H4 (cell line): ENCODE measurements around the gene CCDC32. TPM values are rescaled to one million over a fixed set of nuclear protein-coding genes. Genes with fewer than 3 reads are reported as not detected.

ENCODE experiments used
- DNase-seq: peaks from one replicate; pipeline ENCODE4 v3.0.0-alpha.2; 2015; ENCODE audit warnings: low spot score
- total RNA-seq: library from RNA; depleted of rRNA; stranded (reverse); fragments of >200 nt; shearing (Covaris generic); gene quantifications from 2 replicates; pipeline ENCODE4 v1.2.3, GENCODE V29; 2014; rRNA removed

The CCDC32 gene
- total RNA-seq, 1 experiment from 2014 or later: 22.9 TPM

DNA sequence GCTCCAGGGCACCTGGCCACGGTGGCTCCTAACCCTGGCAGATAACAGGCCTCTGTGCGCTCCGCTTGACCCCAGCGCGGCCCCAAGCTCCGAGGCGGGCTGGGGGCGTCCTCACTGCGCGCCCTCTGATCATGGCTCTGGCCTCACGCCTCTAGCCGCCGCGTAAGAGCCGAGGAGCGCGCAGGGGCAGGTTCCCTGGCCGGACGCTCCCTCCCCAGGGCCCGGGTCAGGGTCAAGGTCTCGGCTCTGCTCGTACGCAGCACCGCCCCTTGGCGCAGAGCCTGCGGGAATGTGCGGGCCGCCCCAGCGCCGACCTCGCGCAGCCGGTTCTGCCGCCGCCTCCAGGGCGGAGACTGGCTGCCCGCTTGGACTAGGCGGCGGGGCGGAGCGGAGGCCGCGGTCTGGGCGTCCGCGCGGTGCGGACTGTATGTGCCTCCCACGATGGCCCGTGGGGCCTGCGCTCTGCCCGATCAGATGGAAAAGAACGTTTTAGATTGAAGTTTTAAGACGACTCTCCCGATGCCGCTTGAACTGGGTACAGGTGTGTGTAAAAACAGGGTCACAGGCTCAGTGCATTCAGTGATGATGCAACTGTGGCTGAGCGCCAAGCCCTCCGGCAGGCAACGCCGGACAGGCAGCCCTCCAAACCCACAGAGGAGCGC, 53.2 kb downstream of the CCDC32 start:
- no peak for DNase-seq

DNA sequence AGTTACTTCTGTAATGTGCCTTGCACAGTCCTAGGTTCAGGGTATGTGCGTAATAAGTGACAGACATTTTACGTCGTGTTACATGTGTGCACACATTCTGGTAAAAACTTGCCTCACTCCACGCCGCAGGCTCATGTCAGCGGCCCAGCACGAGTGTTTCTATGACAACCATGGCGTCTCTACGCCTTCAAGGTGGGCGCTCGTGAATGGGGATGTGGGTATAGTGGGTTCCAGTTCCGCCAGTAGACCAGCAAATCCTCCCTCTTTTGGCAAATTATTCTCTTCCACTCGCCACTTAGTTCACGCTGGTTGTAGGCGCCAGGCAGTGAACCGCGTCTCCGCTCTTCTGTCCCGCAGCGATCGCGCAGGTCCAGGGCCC, 53.8 kb downstream of the CCDC32 start:
- no peak for DNase-seq

DNA sequence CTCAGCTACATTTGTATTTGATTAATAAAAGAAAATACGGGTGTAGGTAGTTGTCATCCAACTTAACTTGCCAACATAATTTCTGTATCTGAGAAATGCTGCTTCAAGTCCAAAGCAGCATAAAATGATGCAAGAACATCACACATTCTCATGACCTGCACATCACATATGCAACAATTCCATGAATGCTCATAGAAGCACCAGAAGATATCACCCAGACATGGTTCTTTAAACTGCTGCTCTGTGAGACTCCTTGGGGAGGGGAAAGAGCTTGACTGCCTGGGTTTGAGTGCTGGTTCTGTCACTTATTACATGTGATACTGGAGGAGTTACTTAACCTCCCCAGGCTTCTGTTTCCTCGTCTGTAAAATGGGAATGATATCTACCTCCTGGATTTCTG, 54.6 kb downstream of the CCDC32 start:
- no peak for DNase-seq

DNA sequence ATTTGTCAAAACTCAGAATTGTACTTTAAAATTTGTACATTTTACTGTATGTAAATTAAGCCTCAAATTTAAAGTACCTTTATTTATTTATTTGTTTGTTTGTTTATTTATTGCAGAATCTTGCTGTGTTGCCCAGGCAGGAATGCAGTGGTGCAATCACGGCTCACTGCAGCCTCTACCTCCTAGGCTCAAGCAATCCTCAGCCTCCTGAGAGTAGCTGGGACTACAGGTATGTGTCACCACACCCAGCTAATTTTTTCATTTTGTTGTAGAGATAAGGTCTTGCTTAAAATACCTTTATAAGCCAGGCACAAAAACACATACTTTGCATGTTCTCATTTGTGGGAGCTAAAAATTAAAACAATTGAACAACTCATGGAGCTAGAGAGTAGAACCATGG, 56.6 kb downstream of the CCDC32 start:
- DNase-seq: no peak

DNA sequence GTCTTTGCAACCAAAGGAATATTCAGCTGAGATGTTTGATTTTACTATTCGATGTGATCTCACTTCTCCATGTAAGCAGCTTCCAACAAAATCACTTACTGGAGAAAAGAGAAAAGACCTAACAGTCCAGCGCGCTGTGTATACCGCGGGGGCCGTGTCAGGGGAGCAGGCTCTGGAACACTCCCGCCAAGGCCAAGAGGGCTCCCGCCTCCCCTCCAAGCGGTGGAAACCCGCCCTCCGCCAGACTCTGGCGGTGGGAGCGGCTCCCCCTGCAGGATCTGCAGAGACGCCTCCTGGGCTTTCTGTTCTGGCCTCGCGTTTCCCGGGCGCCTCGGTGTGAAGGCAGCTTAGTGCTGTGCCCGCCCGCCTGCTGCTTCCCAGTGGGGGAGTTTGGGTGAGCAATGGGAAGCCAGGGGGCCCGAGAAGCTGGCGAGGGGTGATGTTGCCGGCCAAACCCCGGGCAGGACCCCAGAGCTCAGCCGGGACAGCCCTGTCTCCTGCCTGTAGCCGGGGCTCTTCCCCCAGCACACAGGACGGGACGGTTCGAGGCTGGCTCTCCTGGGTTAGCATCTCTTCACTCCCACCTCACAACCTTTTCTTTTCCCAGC, 57.8 kb downstream of the CCDC32 start:
- DNase-seq: peak; percentile 42

Other genes starting within 250 kb of the CCDC32 start
- gene INAFM2, start 241.3 kb downstream of the CCDC32 start, total RNA-seq: 13.0 and 15.7 TPM in 2 replicates
- 1.3 and 4.6 TPM in 2 replicates for gene CCDC9B, start 224.1 kb downstream of the CCDC32 start, total RNA-seq
- gene PHGR1, start 214.0 kb downstream of the CCDC32 start, total RNA-seq: not detected in 2 replicates
- gene DISP2, start 206.8 kb downstream of the CCDC32 start, total RNA-seq: 0.14 and 0.27 TPM in 2 replicates
- gene KNSTRN, start 182.3 kb downstream of the CCDC32 start, total RNA-seq: 90.3 and 92.9 TPM in 2 replicates
- gene IVD, start 159.2 kb downstream of the CCDC32 start, total RNA-seq: 9.1 and 13.6 TPM in 2 replicates
- gene BAHD1, start 124.1 kb downstream of the CCDC32 start, total RNA-seq: 5.3 and 6.0 TPM in 2 replicates
- gene CHST14, start 94.1 kb downstream of the CCDC32 start, total RNA-seq: 31.6 and 34.6 TPM in 2 replicates
- 13.6 and 18.2 TPM in 2 replicates for gene RPUSD2, start 4.3 kb upstream of the CCDC32 start, total RNA-seq
- gene KNL1, start 29.2 kb upstream of the CCDC32 start, total RNA-seq: 18.3 and 18.8 TPM in 2 replicates
- gene RAD51, start 130.1 kb upstream of the CCDC32 start, total RNA-seq: 8.5 and 13.5 TPM in 2 replicates
- 10.1 and 10.4 TPM in 2 replicates for gene RMDN3, start 190.2 kb upstream of the CCDC32 start, total RNA-seq
- 43.2 and 49.0 TPM in 2 replicates for gene GCHFR, start 199.0 kb upstream of the CCDC32 start, total RNA-seq
- gene C15orf62, start 204.9 kb upstream of the CCDC32 start, total RNA-seq: 0.45 TPM in 1 of 2 replicates, not detected in the other
- 29.4 and 32.2 TPM in 2 replicates for gene ZFYVE19, start 242.0 kb upstream of the CCDC32 start, total RNA-seq
- gene DNAJC17, start 242.4 kb upstream of the CCDC32 start, total RNA-seq: 50.4 and 60.5 TPM in 2 replicates